ENCODE results near the gene RFX5.

DNA sequence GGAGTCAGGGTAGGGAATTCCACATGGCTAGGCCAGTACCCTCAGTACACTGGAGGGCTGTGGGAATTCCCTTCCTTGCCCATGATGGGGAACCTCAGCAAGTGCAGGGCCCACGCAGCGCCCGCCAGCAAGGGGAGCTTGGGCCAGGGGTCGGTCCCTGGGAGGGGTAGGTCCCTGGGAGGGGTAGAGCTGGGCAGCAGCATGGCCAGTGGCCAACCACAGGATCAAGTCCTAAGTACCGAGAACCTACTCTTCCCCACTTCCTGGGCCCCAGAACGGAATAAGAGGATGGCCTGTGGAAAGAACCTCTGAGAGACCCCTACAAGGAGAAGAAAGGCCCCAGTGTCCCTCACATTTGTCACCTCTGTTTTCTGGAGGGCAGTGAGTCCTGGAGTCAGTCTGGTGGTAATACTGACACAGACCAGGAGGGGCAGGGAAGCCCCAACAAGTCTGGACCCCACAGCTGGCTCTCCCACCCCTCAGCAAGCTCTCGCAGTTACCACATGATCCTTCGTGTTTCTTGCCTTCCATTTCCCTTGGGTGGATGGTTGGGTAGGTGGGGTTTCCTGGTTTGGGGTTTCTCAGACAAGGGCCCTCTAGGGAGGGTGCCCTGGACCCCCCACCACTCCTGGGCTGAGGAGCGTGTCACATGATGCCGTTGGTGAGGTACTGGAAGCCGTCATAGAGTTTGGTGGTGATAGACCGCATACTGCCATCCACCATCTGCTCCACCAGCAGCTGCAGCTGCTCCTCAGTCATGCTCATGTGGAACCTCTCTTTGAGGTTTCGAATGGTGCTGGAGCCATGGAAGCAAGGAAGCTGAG lies 54.6 kb downstream of the RFX5 start:
- no peak for TF ChIP-seq POLR2AphosphoS5 (IDR thresholded peaks at IDR 0.05)
- TF ChIP-seq, protein P1, sequence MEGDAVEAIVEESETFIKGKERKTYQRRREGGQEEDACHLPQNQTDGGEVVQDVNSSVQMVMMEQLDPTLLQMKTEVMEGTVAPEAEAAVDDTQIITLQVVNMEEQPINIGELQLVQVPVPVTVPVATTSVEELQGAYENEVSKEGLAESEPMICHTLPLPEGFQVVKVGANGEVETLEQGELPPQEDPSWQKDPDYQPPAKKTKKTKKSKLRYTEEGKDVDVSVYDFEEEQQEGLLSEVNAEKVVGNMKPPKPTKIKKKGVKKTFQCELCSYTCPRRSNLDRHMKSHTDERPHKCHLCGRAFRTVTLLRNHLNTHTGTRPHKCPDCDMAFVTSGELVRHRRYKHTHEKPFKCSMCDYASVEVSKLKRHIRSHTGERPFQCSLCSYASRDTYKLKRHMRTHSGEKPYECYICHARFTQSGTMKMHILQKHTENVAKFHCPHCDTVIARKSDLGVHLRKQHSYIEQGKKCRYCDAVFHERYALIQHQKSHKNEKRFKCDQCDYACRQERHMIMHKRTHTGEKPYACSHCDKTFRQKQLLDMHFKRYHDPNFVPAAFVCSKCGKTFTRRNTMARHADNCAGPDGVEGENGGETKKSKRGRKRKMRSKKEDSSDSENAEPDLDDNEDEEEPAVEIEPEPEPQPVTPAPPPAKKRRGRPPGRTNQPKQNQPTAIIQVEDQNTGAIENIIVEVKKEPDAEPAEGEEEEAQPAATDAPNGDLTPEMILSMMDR (IDR thresholded peaks at IDR 0.05): no peak
